Measurements from ENCODE around the gene GALNT16.
"Not testable (repeated sequence)": the region's sequence is repeated elsewhere in the genome, so short reads cannot be mapped to it uniquely, and the experiment has no call there.

Gene GALNT16

DNA sequence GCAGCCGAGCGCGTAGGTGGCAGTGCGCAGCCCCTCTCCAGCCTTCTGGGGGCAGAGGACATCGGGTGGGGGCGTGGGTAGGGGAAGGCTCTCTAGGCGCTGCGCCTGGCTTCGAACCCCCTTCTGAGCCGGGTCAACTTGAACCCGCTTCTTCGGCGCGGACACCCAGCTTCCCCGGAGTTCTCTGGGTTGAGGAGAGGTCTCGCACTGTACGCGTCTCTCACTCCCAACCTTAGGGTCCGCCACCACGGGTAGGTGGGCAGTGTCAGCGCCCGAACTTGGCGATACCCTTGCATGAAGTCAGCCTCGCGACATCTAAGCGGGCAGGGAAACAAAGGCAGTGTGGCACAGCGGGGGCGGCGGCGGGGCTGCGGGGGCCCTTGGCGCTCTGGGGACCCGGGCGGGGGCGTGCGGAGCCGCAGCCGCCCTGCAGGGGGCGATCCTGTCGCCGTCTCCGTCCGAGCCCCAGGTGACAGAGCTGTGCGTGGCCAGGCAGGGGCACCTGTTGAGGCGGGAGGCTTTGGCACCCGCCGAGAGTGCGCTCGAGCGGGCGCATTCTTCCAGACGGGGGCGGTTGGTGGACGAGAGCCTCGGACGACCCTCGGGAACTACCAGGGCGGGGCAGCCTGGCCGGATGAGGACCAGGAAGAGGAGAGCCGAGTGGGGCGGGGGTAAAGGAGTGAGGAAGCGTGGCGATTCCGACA is 1.1 kb downstream of the GALNT16 start:
- DNase-seq: no peak

DNA sequence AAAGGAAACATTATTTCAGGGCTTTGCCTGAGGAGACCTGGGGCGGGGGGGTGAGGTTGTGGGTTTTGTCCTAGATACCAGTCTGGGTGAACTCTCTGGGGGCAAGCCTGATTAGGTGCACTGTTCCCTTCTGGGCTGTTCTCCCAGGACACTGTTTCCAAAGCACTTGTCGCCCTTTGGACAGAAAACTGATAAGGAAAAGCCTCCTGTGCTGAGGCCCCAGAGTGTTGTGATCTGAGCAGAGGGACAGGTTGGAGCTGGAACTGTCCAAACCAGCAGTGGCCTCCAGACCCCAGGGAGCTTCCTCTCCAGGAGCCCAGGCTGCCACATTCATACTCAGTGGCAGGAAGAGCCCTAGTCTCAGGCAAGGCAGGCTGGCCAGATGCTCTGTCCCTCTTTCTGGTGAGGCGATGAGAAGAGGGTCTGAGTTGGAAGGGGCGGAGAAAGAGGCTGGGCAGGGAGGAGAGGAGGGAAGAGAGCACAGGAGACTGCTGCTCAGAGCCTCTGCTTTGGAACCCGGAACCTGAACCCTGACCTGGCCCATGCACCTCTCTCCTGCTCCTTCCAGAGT is 1.9 kb downstream of the GALNT16 start:
- no peak for DNase-seq

DNA sequence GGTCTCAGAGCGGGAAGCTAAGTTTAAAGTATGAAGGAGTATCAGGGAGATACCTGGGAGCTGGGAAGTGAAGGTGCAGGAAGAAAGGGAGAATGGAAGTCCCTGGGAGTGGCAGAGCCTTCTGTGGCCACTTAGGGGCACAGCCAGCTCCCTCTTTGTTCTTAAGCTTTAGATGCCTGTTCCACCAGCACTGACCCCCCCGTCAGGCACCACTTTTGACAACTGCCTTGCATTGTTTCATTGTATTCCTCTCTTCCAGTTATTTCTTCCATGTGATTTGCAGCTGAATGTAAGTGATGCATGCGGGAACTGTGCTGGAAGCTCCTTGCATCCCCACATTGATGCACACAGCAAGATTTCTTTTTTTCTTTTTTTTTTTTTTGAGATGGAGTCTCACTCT is 2.6 kb downstream of the GALNT16 start:
- no peak for DNase-seq

- DNase-seq: peak; percentile 86
Observed at GRCh38 chr14:69263364-69263763, 3.4 kb downstream of the GALNT16 start.

DNA sequence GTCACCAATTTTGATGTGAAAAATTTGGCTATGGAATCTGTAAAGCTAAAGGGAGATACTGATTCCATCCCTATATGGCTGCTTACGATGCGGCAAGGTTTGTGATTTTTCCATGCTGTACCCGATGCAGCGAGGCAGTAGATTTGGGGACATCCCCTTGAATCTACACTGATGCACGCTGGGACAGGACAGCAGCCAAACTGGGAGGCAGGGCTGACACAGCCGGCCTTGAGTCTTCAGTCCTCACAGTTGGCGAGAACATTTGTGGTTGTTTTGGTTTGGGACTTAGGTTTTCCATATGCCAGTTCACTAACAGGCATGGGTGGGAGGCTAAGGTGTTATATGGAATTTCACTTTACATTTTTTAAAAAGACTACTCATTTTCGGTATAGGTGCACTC is 3.8 kb downstream of the GALNT16 start:
- DNase-seq: no peak

GRCh38 chr14:69266572-69267345 is 6.8 kb downstream of the GALNT16 start:
- DNase-seq: no peak

- DNase-seq: no peak
Observed at GRCh38 chr14:69267492-69267891, 7.5 kb downstream of the GALNT16 start.

- no peak for DNase-seq
Observed at GRCh38 chr14:69268223-69268622, 8.3 kb downstream of the GALNT16 start.

DNA sequence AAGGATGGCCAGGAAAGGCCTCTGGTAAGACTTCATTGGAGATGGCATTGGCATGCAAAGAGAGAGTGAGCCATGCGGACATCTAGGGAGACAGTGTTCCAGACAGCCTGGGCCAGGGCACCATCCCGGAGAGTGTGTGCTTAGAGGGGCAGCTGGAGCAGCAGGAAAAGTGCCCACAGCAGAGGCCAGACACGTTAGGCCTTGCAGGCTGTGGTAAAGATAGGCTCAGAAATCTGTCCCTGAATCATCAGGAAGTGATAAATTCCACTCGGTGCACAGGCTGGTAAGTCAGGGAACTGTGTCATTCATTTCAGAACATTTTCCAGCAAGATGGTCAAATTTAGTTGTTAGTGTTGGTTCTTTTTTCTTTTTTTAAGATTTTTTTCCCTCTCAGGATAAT is 8.8 kb downstream of the GALNT16 start:
- DNase-seq: no peak

GRCh38 chr14:69269381-69269780 is 9.4 kb downstream of the GALNT16 start:
- no peak for DNase-seq

DNA sequence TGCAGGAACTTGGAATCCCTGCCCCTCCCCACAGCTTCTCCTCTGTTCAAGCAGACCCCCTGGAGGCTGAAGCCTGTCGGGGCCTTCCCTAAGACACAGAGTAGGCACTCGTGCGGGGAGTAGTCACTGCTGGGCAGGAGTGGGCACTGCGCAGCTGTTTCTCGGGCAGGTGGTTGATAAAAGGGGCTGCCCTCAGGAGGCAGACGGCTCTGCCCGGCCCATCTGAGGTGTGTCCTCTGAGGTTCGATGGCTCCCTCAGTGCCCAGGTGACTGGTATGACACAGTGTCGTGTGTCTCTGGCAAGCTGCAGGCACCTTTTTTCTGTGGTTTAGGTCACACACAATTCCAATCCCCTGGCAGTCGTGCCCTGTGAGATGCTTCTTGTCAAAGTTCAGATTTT is 10.1 kb downstream of the GALNT16 start:
- no peak for DNase-seq

- DNase-seq: no peak
Observed at GRCh38 chr14:69270795-69271708, 11.1 kb downstream of the GALNT16 start.

- DNase-seq: no peak
Observed at GRCh38 chr14:69274321-69274720, 14.4 kb downstream of the GALNT16 start.

GRCh38 chr14:69275331-69275730 is 15.4 kb downstream of the GALNT16 start:
- no peak for DNase-seq

- DNase-seq: not testable (repeated sequence)
Observed at GRCh38 chr14:69277356-69277755, 17.4 kb downstream of the GALNT16 start.

DNA sequence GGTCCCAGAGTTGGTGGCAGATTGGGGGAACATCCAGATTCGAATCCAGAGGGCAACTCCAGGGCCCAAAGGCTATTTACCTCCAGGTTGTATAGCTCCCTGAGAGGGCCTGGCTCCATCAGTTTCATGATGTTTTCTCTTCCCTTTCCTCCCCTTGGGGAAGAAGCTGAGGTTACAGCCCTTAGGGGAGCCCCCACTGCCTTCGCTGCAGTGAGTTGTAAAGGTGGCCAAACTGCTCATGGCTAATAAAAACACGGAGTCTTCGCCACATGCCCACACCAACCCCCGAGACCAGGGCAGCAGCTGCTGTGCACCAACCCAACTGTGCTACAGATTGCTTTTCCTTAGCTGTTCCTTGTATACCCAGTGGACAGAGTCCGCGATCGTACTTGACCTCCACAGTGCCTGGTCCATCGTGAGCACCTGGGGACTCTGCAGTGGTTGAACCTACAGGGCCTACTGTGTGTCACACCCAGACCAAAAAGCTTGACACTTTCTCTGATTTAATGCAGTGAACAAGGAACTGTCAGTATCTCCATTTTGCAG is 20.9 kb downstream of the GALNT16 start:
- DNase-seq: no peak

- DNase-seq: no peak
Observed at GRCh38 chr14:69281450-69282169, 21.7 kb downstream of the GALNT16 start.

- no peak for DNase-seq
Observed at GRCh38 chr14:69282448-69282847, 22.5 kb downstream of the GALNT16 start.

DNA sequence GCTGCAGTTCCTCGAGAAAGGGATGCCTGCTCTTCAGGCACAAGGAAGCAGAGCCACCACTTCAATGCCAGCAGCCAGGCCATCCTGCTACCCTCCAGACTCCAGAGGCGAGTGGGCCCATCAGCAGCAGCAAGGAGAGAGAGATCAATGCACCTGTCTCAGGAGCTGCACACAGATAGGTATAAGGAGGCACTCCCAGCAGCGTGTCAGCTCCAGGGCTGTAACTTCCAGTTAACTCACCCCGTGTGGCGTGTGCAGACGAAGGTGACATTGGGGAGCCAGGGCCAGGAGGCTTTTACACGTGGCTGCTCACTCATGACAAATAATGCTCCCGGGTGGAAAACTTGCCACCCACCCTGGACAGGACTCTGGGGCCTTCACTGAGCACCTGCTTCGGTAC is 24.2 kb downstream of the GALNT16 start:
- no peak for DNase-seq

DNA sequence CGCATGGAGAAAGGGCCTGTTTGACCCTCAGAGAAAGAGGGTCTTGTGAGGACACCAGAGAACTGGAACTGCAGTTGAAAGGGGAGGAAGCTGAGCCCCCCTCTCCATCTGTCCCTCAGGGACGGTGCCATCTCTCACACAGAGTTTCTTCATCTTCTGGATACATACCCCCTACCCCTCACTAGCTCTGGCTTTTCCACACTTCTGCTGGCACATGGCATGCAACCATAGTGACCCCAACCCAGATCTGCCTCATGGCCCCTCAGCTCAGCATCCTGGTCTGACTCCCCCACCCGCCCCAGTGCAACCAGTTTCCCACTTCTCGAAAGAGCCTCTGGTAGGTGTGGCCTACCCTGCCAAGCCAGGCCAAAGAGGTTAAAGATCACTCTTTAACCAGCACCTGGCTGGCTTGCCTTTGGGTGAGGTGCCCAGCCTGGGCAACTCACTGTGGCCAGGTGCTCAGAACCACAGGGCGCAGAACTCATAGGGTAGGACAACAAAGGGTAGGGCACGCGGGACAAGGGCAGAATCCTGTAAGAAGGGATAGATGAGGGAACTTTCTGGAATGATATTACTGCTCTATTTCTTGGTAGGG is 25.8 kb downstream of the GALNT16 start:
- no peak for DNase-seq
